GM12874 (cell line): ENCODE measurements around the gene MRPL17.

Experiments used
- TF ChIP-seq, protein P1 (sequence below): IDR thresholded peaks from 2 replicates; pipeline ENCODE4 v1.5.1; 2011; ENCODE audit warnings: low read depth, mild to moderate bottlenecking, control low read depth, low read length, moderate library complexity; ENCODE audit not compliant: insufficient read depth

The MRPL17 gene

DNA sequence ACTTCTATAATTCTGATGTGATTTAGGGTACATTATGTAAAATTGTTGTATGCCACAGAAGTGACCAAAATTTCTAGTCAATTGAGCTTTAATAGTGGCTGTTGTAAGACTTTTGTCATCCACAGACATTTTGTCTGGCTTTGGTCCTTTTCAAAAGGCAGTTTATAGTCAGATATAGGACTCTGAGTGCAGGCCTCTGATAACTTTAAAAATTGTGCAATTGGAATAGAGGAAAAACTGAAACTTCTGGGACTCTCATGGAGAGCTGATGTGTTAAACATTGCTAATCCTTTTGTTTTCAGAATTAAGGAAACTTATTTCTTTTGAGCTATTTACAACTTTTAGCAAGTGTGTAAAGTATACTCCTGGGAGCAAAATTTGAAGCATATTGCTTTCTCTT lies 9.0 kb upstream of the MRPL17 start:
- TF ChIP-seq, protein P1, sequence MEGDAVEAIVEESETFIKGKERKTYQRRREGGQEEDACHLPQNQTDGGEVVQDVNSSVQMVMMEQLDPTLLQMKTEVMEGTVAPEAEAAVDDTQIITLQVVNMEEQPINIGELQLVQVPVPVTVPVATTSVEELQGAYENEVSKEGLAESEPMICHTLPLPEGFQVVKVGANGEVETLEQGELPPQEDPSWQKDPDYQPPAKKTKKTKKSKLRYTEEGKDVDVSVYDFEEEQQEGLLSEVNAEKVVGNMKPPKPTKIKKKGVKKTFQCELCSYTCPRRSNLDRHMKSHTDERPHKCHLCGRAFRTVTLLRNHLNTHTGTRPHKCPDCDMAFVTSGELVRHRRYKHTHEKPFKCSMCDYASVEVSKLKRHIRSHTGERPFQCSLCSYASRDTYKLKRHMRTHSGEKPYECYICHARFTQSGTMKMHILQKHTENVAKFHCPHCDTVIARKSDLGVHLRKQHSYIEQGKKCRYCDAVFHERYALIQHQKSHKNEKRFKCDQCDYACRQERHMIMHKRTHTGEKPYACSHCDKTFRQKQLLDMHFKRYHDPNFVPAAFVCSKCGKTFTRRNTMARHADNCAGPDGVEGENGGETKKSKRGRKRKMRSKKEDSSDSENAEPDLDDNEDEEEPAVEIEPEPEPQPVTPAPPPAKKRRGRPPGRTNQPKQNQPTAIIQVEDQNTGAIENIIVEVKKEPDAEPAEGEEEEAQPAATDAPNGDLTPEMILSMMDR = no peak

DNA sequence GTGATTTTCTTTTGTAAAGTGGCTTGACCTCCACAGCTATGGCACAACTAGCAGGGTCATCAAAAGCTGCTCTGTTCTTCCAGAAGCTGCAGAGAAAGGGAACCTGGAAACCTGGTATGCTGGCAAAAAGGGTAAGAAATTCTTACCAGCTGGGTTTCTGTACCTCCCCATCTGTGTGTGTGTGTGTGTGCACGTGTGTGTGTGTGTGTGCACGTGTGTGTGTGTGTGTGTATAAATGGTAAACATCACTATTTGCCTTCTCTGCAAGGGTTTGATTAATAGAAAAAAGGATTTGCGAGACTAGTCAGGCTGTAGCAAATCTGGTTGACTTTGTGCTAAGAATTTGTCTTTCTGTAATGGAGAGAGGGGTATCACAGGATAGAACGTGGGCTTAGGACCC lies 4.7 kb upstream of the MRPL17 start:
- TF ChIP-seq, protein P1 = no peak

DNA sequence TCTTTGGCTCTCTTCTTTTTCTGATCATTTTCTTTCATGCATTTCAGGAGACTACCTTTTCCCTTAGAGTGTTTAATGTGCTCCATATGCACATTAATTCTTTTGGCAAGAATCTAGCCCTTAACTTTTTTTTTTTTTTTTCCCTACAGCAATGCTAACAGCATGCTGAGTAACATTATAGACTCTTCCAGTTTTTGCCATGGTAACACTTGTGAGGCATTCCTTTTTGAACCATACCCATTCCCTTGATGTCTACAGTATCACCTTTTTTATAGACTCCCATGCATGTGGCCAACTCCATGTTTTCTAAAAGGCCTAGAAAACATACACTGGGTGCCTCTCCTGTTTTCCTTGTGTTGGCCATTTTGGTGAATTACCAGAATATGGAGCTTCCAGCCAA lies 2.9 kb upstream of the MRPL17 start:
- TF ChIP-seq, protein P1 = no peak

DNA sequence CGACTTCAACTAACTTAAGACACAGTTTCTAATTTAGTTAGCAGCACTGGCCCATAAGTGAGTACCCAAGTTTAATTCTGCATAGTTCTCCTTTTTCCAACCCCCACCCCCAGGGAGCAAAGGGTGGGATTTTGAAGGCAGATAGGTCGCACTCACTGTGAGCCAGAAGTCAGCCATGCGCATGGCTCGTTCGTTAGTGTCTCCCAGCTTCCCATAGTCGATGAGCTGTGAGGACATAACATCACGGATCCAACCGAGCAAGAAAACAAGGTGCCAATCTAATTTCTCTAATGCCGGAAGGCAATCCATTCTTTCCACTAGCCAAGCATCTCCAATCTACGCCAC lies 577 bp downstream of the MRPL17 start:
- TF ChIP-seq, protein P1 = no peak

DNA sequence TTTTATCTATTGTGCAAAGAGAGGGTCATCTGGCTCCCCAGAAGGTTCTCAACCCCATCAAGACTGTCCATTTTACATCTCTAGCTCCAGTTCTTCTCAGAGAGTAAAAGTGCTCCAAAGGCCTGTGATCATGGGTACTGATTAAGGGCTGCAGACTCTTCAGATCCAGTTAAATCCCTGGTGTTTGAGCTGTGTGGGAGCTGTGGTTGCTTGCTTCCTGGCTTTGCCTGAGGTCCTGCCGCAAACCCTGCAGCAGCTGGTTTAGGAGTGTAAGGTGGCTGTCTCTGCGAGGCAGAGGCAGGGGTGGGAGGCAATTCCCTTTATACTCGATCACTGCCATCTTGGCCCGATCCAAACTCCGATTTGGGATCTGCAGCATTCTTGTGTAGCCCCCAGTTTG lies 1.2 kb downstream of the MRPL17 start:
- TF ChIP-seq, protein P1 = no peak

DNA sequence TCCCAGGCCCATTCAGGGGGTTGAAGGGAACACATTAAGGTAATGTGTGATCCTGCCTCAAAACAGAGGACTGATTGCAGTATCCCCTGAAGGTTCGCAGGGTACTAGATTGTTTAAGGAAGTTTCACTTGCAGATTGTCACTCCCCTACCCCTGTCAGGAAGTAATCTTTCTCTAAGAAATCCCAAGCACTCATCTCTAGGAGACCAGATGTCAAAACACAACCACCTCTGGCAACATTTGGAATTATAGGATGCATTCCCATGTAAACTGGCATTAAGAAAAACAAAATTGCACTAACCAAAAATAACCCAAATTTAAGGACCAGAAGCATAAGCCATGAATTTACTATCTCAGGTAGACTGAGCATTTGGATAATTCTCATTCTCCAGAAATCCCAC lies 1.6 kb downstream of the MRPL17 start:
- TF ChIP-seq, protein P1 = no peak

DNA sequence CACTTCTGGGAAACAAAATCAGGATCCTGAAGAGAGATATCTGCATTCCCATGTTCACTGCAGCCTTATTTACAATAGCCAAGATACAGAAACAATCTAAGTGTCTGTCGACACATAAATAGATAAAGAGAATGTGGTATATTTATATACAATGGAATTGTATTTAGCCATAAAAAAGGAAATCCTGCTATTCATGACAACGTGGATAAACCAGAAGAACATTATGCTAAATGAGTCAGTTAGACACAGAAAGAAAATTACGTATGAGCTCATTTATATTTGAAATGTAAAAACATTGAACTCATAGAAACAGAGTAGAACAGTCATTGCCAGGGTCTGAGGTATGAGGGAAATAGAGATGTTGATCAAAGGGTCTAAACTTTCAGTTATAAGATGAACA lies 6.1 kb downstream of the MRPL17 start:
- TF ChIP-seq, protein P1 = no peak

DNA sequence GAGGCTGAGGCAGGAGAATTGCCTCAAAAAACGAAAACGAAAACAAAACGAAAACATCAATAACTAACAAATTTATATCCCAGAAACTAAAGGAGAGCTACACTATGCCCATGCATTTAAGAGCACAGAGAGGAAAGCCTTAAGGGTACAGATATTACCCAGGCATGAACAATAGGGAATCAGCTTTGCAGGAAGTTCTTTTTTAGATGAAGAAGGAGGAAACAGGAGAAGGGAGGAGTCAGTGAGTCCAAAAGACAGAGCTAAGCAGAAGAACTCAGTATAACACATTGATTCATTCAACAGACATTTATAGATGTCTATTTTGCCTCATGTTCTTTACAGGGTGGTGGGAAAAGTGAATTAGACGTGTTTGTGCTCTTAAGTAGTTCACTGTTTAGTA lies 8.3 kb downstream of the MRPL17 start:
- TF ChIP-seq, protein P1 = no peak
